NCI-H1694 (cell line): Measurements from ENCODE around the gene MALSU1.

Experiments
- DNase-seq: peaks from one replicate; lab custom pipeline; 2025; lab: John Stamatoyannopoulos, UW

MALSU1 gene

DNA sequence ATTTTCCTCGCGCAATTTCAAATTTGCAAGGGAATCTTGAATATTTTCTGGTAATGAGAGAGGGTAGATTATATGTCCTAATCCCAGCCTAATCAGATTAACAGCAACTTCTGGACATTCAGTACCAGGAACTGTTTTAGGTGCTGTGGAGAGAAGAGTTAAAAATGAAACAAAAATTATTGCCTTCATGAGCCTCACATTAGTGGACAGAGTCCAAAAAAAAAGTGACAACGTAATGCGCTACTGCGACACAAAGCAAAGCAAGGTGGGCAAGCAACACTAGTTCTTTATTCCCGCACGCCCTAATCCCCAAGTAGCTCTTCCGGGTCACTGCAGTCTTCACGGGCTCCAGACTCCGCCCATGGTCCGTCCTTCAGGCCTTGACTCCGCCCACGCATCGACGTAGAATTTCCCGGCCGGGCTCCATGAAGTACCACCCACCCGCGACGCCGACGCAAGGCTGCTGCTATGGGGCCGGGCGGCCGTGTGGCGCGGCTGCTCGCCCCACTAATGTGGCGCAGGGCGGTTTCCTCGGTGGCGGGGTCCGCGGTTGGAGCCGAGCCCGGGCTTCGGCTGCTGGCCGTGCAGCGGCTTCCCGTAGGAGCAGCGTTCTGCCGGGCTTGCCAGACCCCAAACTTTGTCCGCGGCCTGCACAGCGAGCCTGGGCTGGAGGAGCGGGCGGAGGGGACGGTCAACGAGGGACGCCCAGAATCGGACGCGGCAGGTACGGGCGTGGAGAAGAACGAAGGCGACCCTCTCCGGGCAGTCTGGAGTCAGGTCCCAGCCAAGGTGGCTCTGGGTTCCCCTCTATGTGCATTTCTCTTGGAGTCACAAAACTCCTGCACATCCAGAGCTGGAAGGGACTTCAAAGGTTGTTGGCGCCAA is at the start of gene MALSU1:
Gene MALSU1, plus strand, starts transcription at position 455 of the 885 bp plus-strand sequence. Its CDS starts 14 bp downstream, at position 469.
- peak; percentile 94 for DNase-seq

DNA sequence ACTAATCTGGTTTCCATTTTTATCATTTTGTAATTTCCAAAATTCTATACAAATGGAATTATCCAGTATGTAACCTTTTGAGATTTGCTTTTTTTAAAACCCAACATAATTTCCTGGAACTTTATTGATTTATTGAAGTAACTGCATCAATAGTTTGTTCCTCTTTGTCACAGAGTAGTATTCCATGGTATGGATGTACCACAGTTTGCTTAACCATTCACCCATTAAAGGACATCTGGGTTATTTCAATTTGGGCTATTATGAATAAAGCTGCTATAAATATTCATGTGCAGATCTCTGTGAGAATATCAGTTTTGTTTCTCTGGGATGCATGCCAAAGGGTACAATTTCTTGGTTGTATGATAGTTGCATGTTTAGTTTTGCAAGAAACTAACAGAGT is 49.7 kb upstream of the MALSU1 start:
- DNase-seq: no peak

- DNase-seq: no peak
Observed at GRCh38 chr7:23254051-23254681, 45.0 kb upstream of the MALSU1 start.

DNA sequence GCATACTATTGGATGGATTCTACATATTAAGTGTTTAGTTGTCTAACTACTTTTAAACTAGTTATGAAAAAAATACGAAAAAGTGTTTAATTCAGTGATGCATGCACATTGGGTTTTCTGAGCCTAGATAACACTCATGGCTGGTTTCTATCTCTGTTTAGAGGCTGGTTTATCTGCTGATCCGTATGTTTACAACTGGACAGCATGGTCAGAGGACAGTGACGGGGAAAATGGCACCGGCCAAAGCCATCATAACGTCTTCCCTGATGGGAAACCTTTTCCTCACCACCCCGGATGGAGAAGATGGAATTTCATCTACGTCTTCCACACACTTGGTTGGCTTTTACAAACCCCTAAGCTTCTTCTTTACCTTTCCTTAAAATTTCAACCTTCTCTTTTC is 42.4 kb upstream of the MALSU1 start:
- no peak for DNase-seq

DNA sequence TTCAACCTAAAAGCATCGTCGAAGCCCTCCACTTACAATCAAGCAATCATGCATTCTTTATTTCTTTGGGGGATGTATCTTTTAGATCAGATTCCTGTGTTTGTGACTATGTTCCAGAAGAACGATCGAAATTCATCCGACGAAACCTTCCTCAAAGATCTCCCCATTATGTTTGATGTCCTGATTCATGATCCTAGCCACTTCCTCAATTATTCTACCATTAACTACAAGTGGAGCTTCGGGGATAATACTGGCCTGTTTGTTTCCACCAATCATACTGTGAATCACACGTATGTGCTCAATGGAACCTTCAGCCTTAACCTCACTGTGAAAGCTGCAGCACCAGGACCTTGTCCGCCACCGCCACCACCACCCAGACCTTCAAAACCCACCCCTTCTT is 38.8 kb upstream of the MALSU1 start:
- DNase-seq: no peak

DNA sequence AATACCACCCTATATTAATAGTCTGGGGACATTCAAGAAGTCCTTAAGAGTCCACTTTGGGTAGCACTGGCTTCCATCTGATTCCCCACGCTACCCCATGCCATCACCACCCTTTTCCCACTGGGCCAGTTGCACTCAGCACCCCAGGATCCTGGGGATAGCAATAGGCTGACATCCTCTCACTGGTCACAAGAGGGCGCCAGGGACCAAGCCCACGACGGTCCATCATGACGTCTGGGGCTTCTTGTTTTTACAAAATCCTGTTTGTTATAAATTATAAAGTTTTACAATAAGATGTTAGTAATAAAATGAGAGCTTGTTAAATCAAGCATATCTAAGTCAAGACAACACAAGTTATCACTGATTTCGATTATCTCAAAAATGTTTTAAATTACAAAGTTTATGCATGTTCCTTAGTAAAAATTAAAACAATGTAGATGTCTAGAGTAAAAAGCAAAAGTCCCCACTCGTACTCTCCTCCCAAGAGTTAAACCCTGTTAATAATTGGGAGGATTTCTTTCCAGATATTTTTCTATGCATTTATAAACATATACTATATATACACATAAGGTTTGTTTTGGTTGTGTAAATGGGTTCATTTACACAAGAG is 37.2 kb upstream of the MALSU1 start:
- peak; percentile 38 for DNase-seq

- no peak for DNase-seq
Observed at GRCh38 chr7:23264916-23265458, 34.2 kb upstream of the MALSU1 start.

DNA sequence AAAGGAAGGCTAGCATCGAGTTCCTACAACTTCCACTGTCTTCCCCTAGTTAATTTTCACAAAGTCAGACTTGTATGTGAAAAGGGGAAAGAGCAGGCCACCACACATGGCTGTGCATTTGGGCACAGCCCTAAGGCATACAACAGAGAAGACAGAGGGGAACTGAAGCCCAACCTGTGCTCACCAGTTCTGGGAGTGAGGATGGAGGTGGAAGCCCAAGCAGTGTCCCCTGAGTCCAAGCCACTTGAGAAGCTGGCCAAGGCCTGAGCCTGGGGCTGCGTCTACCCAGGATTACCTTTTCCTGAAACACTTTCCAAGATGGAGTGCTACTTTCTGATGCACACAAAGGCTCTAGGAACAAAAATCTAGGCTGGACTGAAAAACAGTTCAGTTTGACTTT is 32.2 kb upstream of the MALSU1 start:
- no peak for DNase-seq

DNA sequence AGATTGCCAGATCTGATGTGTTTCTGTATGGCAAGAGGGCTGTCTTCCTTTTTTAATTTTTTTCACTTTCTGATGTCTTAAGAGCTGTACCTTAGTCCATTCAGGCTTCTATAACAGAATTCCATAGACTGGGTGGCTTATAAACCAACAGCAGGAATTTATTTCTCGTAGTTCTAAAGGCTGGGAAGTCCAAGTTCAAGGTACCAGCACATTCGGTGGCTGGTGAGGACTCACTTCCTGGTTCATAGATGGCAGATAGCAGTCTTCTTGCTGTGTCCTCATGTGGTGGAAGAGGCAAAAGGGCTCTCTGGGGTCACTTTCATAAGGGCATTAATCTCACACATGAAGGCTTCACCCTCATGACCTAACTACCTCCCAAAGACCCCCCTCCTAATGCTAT is 31.8 kb upstream of the MALSU1 start:
- DNase-seq: no peak

- no peak for DNase-seq
Observed at GRCh38 chr7:23268167-23268566, 31.0 kb upstream of the MALSU1 start.

DNA sequence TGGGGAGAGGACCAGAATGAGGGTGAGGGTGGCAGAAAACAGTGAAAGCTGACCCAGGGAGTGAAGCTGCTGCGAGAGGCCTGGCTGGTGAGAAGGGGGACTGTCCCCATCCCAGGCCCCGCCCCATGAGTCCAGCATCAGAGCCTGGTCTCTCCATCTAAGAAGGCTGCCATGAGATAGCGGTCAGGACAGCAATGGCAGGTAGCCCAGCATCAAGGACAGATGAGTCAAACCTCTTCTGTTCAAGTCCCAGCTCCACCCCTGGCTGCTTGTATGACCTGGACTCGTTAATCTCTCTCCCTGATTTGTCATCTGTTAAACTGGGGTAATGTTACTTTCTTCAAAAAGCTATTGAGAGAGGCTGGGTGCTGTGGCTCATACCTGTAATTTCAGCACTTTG is 30.4 kb upstream of the MALSU1 start:
- DNase-seq: no peak

- no peak for DNase-seq
Observed at GRCh38 chr7:23272275-23272674, 26.9 kb upstream of the MALSU1 start.

DNA sequence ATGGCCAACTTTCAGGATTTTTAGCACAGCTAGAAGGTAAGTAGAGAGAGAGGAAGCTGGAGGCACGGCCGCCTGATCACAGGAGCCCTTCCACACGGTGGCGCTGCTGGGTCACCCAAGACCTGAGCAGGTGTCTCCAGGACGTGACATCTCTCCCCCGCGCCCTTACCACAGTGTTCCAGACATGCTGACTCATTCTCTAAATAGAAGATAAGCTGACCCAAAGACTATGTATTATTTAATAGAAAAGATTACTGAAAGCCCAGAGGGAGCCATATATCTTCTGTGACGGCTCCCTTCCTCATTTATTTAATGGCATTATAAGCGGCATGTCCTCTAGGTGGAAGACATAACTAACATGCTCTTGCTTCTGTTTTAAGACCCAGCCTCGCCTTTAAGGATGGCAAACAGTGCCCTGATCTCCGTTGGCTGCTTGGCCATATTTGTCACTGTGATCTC is 26.0 kb upstream of the MALSU1 start:
- peak; percentile 84 for DNase-seq

GRCh38 chr7:23275912-23276311 is 23.2 kb upstream of the MALSU1 start:
- DNase-seq: no peak

DNA sequence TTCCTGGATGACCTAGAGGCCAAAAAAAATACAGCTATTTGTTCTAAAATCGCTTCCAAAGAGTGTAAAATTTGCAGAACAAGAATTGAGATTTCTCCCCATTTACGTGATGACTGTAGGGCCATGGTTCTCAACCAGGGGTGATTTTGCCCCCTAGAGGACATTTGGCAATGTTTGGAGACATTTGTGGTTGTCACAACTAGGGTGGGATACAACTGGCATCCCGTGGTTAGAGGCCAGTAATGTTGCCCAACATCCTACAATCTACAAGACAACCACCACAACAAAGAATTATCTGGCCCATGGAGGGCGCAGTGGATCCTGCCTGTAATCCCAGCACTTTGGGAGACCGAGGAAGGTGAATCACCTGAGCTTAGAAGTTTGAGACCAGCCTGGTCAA is 22.8 kb upstream of the MALSU1 start:
- no peak for DNase-seq

DNA sequence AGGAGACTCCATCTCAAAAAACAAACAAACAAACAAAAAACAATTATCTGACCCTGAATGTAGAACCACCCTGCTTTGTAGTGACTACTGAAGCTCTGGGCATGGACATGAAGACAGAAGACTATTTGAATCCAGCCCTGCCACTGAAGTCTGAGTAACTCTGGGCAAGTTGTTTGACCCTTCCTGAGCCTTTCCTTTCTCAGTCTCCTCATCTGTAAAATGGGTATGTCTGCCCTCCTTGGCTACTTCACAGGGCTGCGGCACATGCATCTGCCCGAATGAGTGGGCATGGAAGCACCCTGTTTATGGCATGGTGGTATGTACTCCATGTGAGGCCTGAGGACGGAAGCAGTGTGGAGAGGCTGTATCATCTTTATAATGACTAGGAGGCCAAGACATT is 22.2 kb upstream of the MALSU1 start:
- DNase-seq: no peak

- peak; percentile 62 for DNase-seq
Observed at GRCh38 chr7:23277359-23277989, 21.7 kb upstream of the MALSU1 start.

DNA sequence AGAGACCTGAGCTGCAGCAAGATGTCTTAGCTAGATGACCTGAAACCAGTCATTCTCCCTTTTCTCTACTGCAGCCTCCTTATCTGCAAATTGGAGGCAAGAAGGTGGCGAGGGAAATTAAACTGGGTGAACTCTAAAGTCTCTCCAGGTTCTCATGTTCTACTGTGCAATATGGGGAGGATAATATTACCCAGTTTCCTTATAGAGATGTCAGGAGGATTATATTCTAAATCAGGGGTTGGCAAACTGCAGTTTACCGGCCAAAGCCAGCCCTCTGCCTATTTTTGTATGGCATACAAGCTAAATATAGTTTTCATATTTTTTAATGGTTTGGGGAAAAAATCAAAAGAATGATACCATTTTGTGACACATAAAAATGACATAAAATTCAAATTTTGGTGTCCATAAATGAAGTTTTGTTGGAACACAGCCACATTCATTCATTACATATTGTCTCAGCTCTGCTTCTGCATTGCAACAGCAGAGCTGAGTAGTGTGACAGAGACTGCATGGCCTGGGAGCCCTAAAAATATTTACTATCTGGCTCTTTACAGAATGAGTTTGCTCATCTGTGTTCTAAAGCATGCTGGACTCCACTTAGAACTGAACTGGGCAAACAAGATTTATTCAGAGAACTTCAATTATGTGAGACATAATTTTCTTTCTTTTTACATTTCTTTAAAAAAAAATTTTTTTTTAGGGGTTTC is 19.2 kb upstream of the MALSU1 start:
- DNase-seq: no peak

DNA sequence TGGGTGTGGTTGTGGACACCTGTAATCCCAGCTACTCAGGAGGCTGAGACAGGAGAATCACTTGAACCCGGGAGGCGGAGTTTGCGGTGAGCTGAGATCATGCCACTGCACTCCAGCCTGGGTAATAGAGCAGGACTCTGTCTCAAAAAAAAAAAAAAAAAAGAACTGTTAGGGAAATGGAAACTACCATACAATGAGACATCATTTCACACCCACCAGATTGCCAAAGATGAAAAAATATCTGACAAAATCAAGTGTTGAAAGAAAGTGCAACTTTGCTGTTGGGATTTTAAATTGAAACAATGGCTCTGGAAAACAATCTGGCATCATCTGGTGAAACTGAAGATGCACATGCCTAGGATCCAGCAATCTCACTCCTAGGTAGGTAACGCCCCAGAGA is 16.1 kb upstream of the MALSU1 start:
- DNase-seq: no peak

- no peak for DNase-seq
Observed at GRCh38 chr7:23284871-23285270, 14.3 kb upstream of the MALSU1 start.
